Measurements from ENCODE around the gene KRABD2.
"Not testable (repeated sequence)": the region's sequence is repeated elsewhere in the genome, so short reads cannot be mapped to it uniquely, and the experiment has no call there.

The KRABD2 gene

GRCh38 chr17:8405499-8406016, 29.1 kb upstream of the KRABD2 start:
- no peak overlapping the region for H3K4me3 ChIP-seq (ENCODE audit: low read length)
- TF ChIP-seq, protein P1, sequence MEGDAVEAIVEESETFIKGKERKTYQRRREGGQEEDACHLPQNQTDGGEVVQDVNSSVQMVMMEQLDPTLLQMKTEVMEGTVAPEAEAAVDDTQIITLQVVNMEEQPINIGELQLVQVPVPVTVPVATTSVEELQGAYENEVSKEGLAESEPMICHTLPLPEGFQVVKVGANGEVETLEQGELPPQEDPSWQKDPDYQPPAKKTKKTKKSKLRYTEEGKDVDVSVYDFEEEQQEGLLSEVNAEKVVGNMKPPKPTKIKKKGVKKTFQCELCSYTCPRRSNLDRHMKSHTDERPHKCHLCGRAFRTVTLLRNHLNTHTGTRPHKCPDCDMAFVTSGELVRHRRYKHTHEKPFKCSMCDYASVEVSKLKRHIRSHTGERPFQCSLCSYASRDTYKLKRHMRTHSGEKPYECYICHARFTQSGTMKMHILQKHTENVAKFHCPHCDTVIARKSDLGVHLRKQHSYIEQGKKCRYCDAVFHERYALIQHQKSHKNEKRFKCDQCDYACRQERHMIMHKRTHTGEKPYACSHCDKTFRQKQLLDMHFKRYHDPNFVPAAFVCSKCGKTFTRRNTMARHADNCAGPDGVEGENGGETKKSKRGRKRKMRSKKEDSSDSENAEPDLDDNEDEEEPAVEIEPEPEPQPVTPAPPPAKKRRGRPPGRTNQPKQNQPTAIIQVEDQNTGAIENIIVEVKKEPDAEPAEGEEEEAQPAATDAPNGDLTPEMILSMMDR (IDR thresholded peaks at IDR 0.05; ENCODE audit: insufficient read depth, low read depth, low read length, missing control alignments) = no peak

DNA sequence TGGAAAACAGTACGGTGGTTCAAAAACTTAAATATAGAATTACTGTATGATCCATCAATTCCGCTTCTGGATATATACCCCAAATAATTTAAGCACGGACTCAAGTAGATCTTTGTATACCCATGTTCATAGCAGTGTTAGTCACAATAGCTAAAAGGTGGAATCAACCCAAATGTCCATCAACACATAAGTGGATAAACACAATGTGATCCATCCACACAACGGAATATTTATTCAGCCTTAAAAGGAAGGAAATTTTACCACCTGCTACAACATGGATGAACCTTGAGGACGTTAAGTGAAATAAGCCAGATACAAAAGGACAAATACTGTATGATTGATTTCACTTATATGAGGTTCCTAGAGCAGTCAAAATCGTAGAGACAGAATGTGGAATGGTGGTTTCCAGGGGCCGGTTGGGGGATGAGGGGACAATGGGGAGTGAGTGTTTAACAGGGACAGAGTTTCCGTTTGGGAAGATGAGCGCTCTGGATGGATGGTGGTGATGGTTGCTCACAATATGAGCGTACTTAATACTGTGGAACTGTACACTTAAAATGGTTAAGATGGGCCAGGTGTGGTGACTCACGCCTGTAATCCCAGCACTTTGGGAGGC, 26.5 kb upstream of the KRABD2 start:
- no peak for DNase-seq (ENCODE audit: low read depth)
- H3K4me3 ChIP-seq (ENCODE audit: low read length) = no peak overlapping the region
- TF ChIP-seq, protein P1 (IDR thresholded peaks at IDR 0.05; ENCODE audit: insufficient read depth, low read depth, low read length, missing control alignments) = no peak

More at GRCh38 chr17:8405499-8406016, 29.1 kb upstream of the KRABD2 start:
- no peak for DNase-seq (ENCODE audit: low read depth)

DNA sequence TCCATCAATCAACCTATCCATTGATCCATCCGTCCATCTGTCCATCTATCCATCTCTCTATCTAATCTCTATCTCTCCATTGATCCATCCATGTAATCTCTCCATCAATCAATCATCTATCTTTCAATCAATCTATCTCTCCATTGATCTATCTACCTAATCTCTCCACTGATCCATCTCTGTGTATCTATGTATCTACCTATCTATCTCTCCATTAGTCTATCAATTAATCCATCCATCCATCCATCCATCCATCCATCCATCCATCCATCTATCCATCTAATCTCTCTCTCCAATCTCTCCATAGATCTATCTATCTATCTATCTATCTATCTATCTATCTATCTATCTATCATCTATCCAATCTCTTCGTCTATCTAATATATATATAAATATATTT, 24.6 kb upstream of the KRABD2 start:
- TF ChIP-seq, protein P1 (IDR thresholded peaks at IDR 0.05; ENCODE audit: insufficient read depth, low read depth, low read length, missing control alignments) = no peak
- no peak overlapping the region for H3K4me3 ChIP-seq (ENCODE audit: low read length)
- no peak for DNase-seq (ENCODE audit: low read depth)

- TF ChIP-seq, protein P1 (IDR thresholded peaks at IDR 0.05; ENCODE audit: insufficient read depth, low read depth, low read length, missing control alignments) = no peak
- no peak overlapping the region for H3K4me3 ChIP-seq (ENCODE audit: low read length)
- no peak for DNase-seq (ENCODE audit: low read depth)
Observed at GRCh38 chr17:8398980-8399379, 22.5 kb upstream of the KRABD2 start.

GRCh38 chr17:8397636-8398035, 21.1 kb upstream of the KRABD2 start, which contains the start of gene RNF222:
Gene RNF222, minus strand, starts transcription at chr17:8397827. Its CDS starts 4,366 bp downstream, at chr17:8393461.
- DNase-seq (ENCODE audit: low read depth) = no peak
- TF ChIP-seq, protein P1 (IDR thresholded peaks at IDR 0.05; ENCODE audit: insufficient read depth, low read depth, low read length, missing control alignments) = no peak
- H3K4me3 ChIP-seq (ENCODE audit: low read length) = no peak within 1 kb of the TSS

DNA sequence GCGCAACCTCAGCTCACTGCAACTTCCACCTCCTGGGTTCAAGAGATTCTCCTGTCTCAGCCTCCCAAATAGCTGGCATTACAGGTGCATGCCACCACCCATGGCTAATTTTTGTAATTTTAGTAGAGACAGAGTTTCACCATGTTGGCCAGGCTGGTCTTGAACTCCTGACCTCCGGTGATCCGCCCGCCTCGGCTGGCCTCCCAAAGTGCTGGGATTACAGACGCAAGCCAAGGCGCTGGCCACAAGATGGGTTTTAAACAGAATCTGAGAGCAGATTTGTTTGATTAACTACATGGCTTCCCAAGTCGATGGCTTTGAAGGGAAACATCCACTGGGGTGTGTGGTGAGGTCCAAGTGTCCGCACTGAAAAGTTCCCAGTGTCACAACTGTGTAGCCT, 18.0 kb upstream of the KRABD2 start:
- not testable (repeated sequence) for DNase-seq (ENCODE audit: low read depth); H3K4me3 ChIP-seq (ENCODE audit: low read length)

DNA sequence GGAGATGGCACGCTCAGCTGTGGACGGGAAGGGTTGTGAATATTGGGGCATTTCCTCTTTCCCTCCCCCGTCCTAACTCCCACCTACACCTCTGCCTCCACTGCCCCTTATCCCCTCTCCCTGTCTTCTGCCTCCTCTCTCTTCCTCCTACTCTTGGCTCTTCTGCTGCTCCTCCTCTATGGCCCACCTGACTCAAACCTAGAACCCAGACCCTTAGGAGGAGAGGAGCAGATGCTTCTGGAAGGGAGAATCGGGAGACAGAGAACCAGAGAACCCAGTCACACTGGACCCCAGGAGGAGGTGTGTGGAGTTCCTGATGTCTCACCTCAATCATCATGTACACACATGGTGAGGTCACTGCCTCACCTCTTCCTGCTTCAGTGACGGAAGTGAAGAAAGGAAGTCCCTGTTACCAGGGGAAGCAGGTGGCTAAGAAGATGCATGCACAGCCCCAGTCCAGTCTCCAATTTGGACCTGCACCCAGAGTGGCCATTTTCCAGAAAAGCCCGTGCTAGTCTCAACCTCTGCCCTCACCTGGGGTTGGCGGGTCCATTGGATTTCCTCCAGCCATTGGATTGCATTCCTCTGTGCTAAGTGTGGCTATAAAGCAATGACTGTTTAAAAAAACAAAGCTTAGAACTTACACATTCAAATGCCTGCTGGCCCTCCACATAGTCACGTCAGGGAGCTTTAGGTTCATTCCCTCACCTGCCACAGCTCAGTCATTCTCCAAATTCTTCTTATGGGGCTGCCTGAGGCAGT, 17.1 kb upstream of the KRABD2 start:
- TF ChIP-seq, protein P1 (IDR thresholded peaks at IDR 0.05; ENCODE audit: insufficient read depth, low read depth, low read length, missing control alignments) = no peak
- peak; percentile 89 for DNase-seq (ENCODE audit: low read depth)
- H3K4me3 ChIP-seq (ENCODE audit: low read length) = no peak overlapping the region
